GM21723 (cell line): ENCODE results near the gene CELA2A.
"Not testable (repeated sequence)": the region's sequence is repeated elsewhere in the genome, so short reads cannot be mapped to it uniquely, and the experiment has no call there.

Source experiments
- ATAC-seq: cut with Tn5 transposase; IDR thresholded peaks from one replicate; pipeline ENCODE4 v1.9.1; 2021; ENCODE audit warnings: mild to moderate bottlenecking, moderate library complexity; ENCODE audit not compliant: unreplicated experiment

The CELA2A gene

GRCh38 chr1:15466955-15467625 lies 10.6 kb downstream of the CELA2A start:
- ATAC-seq = not testable (repeated sequence)

GRCh38 chr1:15468145-15468544 lies 11.6 kb downstream of the CELA2A start:
- no peak for ATAC-seq

- ATAC-seq = no peak
Measured at GRCh38 chr1:15469361-15469760, 12.8 kb downstream of the CELA2A start.

- ATAC-seq = not testable (repeated sequence)
Measured at GRCh38 chr1:15469821-15470448, 13.4 kb downstream of the CELA2A start.

- ATAC-seq = not testable (repeated sequence)
Measured at GRCh38 chr1:15471067-15471466, 14.5 kb downstream of the CELA2A start.

GRCh38 chr1:15471723-15472122 lies 15.2 kb downstream of the CELA2A start:
- ATAC-seq = not testable (repeated sequence)

- ATAC-seq = no peak
Measured at GRCh38 chr1:15472587-15472986, 16.1 kb downstream of the CELA2A start.

GRCh38 chr1:15475752-15476314 lies 19.3 kb downstream of the CELA2A start, which contains the start of gene CELA2B:
TSS of gene CELA2B (plus strand) at chr1:15476104. CDS start at chr1:15476126, 22 bp downstream.
- no peak for ATAC-seq

GRCh38 chr1:15476927-15477326 lies 20.4 kb downstream of the CELA2A start:
- no peak for ATAC-seq

GRCh38 chr1:15477646-15478212 lies 21.2 kb downstream of the CELA2A start:
- no peak for ATAC-seq

GRCh38 chr1:15479654-15480347 lies 23.3 kb downstream of the CELA2A start:
- no peak for ATAC-seq

- ATAC-seq = not testable (repeated sequence)
Measured at GRCh38 chr1:15482455-15482854, 25.9 kb downstream of the CELA2A start.

- ATAC-seq = not testable (repeated sequence)
Measured at GRCh38 chr1:15482983-15483543, 26.5 kb downstream of the CELA2A start.

- ATAC-seq = no peak
Measured at GRCh38 chr1:15483971-15484370, 27.4 kb downstream of the CELA2A start.

- not testable (repeated sequence) for ATAC-seq
Measured at GRCh38 chr1:15484443-15484842, 27.9 kb downstream of the CELA2A start.

GRCh38 chr1:15485636-15486035 lies 29.1 kb downstream of the CELA2A start:
- no peak for ATAC-seq

GRCh38 chr1:15486844-15487610 lies 30.5 kb downstream of the CELA2A start:
- not testable (repeated sequence) for ATAC-seq

GRCh38 chr1:15488371-15488770 lies 31.8 kb downstream of the CELA2A start:
- ATAC-seq = no peak

GRCh38 chr1:15489052-15489736 lies 32.7 kb downstream of the CELA2A start:
- no peak for ATAC-seq
